Cerebellar cortex (tissue), 1 donor: ENCODE measurements around the gene KRTAP4-12.
"Not testable (repeated sequence)": the region's sequence is repeated elsewhere in the genome, so short reads cannot be mapped to it uniquely, and the experiment has no call there.

Source experiments
- DNase-seq: peaks from one replicate; pipeline ENCODE4 v3.0.0-alpha.2; 2015; ENCODE audit warnings: low spot score

KRTAP4-12 gene

GRCh38 chr17:41125064-41125463 lies 1.1 kb upstream of the KRTAP4-12 start:
- no peak for DNase-seq

GRCh38 chr17:41123292-41123990 lies 541 bp downstream of the KRTAP4-12 start:
- not testable (repeated sequence) for DNase-seq

GRCh38 chr17:41121742-41122141 lies 2.2 kb downstream of the KRTAP4-12 start:
- DNase-seq: no peak

- DNase-seq: not testable (repeated sequence)
Measured at GRCh38 chr17:41119696-41120690, 4.0 kb downstream of the KRTAP4-12 start.

- no peak for DNase-seq
Measured at GRCh38 chr17:41118721-41119120, 5.3 kb downstream of the KRTAP4-12 start.

GRCh38 chr17:41117846-41118386 lies 6.1 kb downstream of the KRTAP4-12 start, which contains the start of gene KRTAP4-11:
Gene KRTAP4-11 (minus strand): TSS chr17:41118373. CDS start chr17:41118315, 58 bp downstream.
- not testable (repeated sequence) for DNase-seq

GRCh38 chr17:41116297-41116696 lies 7.7 kb downstream of the KRTAP4-12 start:
- no peak for DNase-seq

GRCh38 chr17:41111151-41111885 lies 12.7 kb downstream of the KRTAP4-12 start:
- no peak for DNase-seq

- DNase-seq: not testable (repeated sequence)
Measured at GRCh38 chr17:41108728-41109386, 15.1 kb downstream of the KRTAP4-12 start.

- no peak for DNase-seq
Measured at GRCh38 chr17:41107941-41108450, 16.0 kb downstream of the KRTAP4-12 start.

GRCh38 chr17:41105347-41105746 lies 18.6 kb downstream of the KRTAP4-12 start, which contains the start of gene KRTAP4-9:
Gene KRTAP4-9 (plus strand): TSS chr17:41105389. CDS start chr17:41105389, 0 bp downstream.
- not testable (repeated sequence) for DNase-seq

GRCh38 chr17:41104386-41105038 lies 19.5 kb downstream of the KRTAP4-12 start:
- DNase-seq: not testable (repeated sequence)

- no peak for DNase-seq
Measured at GRCh38 chr17:41103896-41104295, 20.1 kb downstream of the KRTAP4-12 start.

GRCh38 chr17:41101586-41102259 lies 22.3 kb downstream of the KRTAP4-12 start, which contains the start of gene KRTAP4-16:
Gene KRTAP4-16 (minus strand): TSS chr17:41102209. CDS start chr17:41102209, 0 bp downstream.
- no peak for DNase-seq

- DNase-seq: not testable (repeated sequence)
Measured at GRCh38 chr17:41099682-41100480, 24.1 kb downstream of the KRTAP4-12 start.

GRCh38 chr17:41098481-41098880 lies 25.5 kb downstream of the KRTAP4-12 start:
- DNase-seq: no peak

GRCh38 chr17:41098042-41098441 lies 25.9 kb downstream of the KRTAP4-12 start, which contains the start of gene KRTAP4-8:
Gene KRTAP4-8 (minus strand): TSS chr17:41098142. CDS start chr17:41098084, 58 bp downstream.
- no peak for DNase-seq

- DNase-seq: no peak
Measured at GRCh38 chr17:41096055-41096454, 27.9 kb downstream of the KRTAP4-12 start.
